Peyer's patch (tissue), 4 donors: ENCODE results near the gene CLEC16A. TPM values are rescaled to one million over a fixed set of nuclear protein-coding genes. Genes with fewer than 3 reads are reported as not detected.

Experiments used
- DNase-seq, 3 donors: peaks; one replicate each; pipeline ENCODE4 v3.0.0-alpha.2; 2017 to 2019
- H3K27ac ChIP-seq, 4 donors: fragments of 200-600 bp; sonication (generic); one replicate each; pipeline ENCODE4 v1.5.1; 2016 to 2019
- H3K27me3 ChIP-seq, 2 donors: fragments of 200-600 bp; sonication (generic); one replicate each; pipeline ENCODE4 v1.5.1; 2019
- H3K36me3 ChIP-seq, 3 donors: fragments of 200-600 bp; sonication (generic); one replicate each; pipeline ENCODE4 v1.5.1; 2016 to 2019
- H3K4me1 ChIP-seq, 4 donors: fragments of 200-600 bp; sonication (generic); one replicate each; pipeline ENCODE4 v1.5.1; 2016 to 2019
- H3K4me3 ChIP-seq, 4 donors: fragments of 200-600 bp; sonication (generic); 1 replicate in 3 of 4; 2 replicates in 1 of 4; pipeline ENCODE4 v1.5.1; 2016 to 2019; ENCODE audit warnings: mild to moderate bottlenecking in 1 of 4
- H3K9me3 ChIP-seq, 4 donors: fragments of 200-600 bp; sonication (generic); one replicate each; pipeline ENCODE4 v1.5.1; 2016 to 2019; ENCODE audit warnings: mild to moderate bottlenecking in 1 of 4
- CTCF ChIP-seq, 6 experiments: fragments of 450-650 bp in 4 of 6; fragments of 200-600 bp in 2 of 6; sonication (generic) in 1 of 6; IDR thresholded peaks; one replicate each; pipeline ENCODE4 v1.5.1; 2017 to 2019; ENCODE audit warnings: antibody characterized with exemption in 6 of 6, mild to moderate bottlenecking in 3 of 6, moderate library complexity in 1 of 6
- POLR2A ChIP-seq, 2 donors: fragments of 450-650 bp; IDR thresholded peaks; one replicate each; pipeline ENCODE4 v1.5.1; 2017; ENCODE audit warnings: antibody characterized with exemption in 2 of 2, mild to moderate bottlenecking in 2 of 2, moderate library complexity in 2 of 2
- total RNA-seq, 4 donors: library from RNA; depleted of rRNA; stranded (reverse); fragments of >200 nt; gene quantifications; one replicate each; pipeline ENCODE4 v1.1.0, GENCODE V29; 2016

Gene CLEC16A
- total RNA-seq, 4 donors from 2014 or later: 37.8 to 139 (median 64.3) TPM

DNA sequence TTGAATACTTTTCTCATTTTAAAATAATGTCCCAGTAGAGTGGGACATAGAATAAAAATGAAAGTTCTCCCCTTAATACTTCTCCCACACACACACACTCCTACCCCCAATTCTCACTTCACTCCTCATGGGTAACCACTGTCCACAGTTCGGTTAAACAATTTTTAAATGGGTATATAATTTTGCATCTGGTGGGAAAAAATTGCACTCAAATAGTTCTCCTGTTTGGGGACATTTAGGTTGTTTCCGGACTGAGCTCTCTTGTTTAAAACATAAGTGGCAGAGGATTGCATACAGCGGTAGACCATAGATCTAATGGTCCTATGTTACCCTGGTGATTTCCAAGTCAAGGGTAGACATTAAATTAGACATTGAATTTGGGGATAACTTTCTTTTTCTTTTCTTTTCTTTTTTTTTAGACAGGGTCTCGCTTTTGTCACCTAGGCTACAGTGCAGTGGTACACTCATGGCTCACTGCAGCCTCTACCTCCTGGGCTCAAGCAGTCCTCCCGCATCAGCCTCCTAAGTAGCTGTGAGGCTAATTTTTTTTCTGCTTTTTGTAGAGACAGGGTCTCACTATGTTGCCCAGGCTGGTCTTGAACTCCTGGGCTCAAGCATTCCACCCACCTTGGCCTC, 173.3 kb downstream of the CLEC16A start:
- H3K36me3 ChIP-seq: peaks cover 0 to 15% (median 0%) of the 10 kb centered on the region in 3 donors
- H3K9me3 ChIP-seq: no peaks in the 10 kb centered on the region
- H3K4me1 ChIP-seq: peaks cover 0 to 3% (median 0%) of the 10 kb centered on the region in 4 donors
- no peak overlapping the region for H3K27ac ChIP-seq
- no peak overlapping the region for H3K4me3 ChIP-seq
- DNase-seq: no peak
- no peaks in the 10 kb centered on the region for H3K27me3 ChIP-seq
- no peak for TF ChIP-seq CTCF (IDR thresholded peaks at IDR 0.05)
- no peak for TF ChIP-seq POLR2A (IDR thresholded peaks at IDR 0.05)

DNA sequence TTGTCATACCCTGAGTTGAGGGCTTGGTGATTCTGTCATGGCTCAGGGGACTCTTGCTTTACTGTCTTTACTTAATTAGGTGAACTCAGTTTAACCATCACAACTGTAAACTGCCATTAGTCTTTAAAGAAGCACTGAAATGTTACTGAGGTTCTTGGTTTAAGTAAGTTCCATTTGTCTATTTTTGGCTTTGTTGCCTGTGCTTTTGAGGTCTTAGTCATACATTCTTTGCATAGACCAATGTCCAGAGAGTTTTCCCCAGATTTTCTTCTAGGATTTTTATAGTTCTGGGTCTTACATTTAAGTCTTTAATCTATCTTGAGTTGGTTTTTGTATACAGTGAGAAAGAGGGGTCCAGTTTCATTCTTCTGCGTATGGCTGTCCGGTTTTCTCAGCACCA, 174.1 kb downstream of the CLEC16A start:
- peaks cover 0 to 3% (median 0%) of the 10 kb centered on the region in 4 donors for H3K4me1 ChIP-seq
- H3K27ac ChIP-seq: no peak overlapping the region
- TF ChIP-seq POLR2A (IDR thresholded peaks at IDR 0.05) (no peak), CTCF (IDR thresholded peaks at IDR 0.05) (no peak)
- no peaks in the 10 kb centered on the region for H3K27me3 ChIP-seq
- peaks cover 0 to 21% (median 0%) of the 10 kb centered on the region in 3 donors for H3K36me3 ChIP-seq
- no peaks in the 10 kb centered on the region for H3K9me3 ChIP-seq
- no peak overlapping the region for H3K4me3 ChIP-seq
- no peak for DNase-seq

GRCh38 chr16:11121083-11121608, 176.8 kb downstream of the CLEC16A start:
- Histone ChIP-seq H3K36me3 (peaks cover 0 to 46% (median 0%) of the 10 kb centered on the region in 3 donors), H3K4me1 (no peaks in the 10 kb centered on the region), H3K27me3 (no peaks in the 10 kb centered on the region), H3K9me3 (no peaks in the 10 kb centered on the region), H3K27ac (no peak overlapping the region), H3K4me3 (no peak overlapping the region)
- TF ChIP-seq CTCF (IDR thresholded peaks at IDR 0.05) (no peak), POLR2A (IDR thresholded peaks at IDR 0.05) (no peak)
- DNase-seq: no peak

- Histone ChIP-seq H3K27ac (no peak overlapping the region), H3K27me3 (no peaks in the 10 kb centered on the region), H3K4me1 (no peaks in the 10 kb centered on the region), H3K9me3 (no peaks in the 10 kb centered on the region), H3K4me3 (no peak overlapping the region), H3K36me3 (peaks cover 0 to 50% (median 0%) of the 10 kb centered on the region in 3 donors)
- no peak for TF ChIP-seq POLR2A (IDR thresholded peaks at IDR 0.05)
- no peak for TF ChIP-seq CTCF (IDR thresholded peaks at IDR 0.05)
- DNase-seq: peak in 1 of 3 donors; percentile 34
Measured at GRCh38 chr16:11121914-11122692, 177.7 kb downstream of the CLEC16A start.

DNA sequence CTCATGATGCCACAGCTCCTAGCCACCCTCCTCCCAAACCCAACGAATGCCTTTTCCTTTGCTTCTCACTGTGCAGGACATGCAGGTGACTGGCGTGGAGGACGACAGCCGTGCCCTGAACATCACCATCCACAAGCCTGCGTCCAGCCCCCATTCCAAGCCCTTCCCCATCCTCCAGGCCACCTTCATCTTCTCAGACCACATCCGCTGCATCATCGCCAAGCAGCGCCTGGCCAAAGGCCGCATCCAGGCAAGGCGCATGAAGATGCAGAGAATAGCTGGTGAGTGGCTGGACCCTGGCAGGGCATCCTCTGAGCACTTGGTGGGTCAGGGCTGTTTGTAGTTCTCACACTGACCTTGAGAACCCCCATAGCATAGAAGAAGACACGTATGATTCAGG, 179.3 kb downstream of the CLEC16A start:
- Histone ChIP-seq H3K36me3 (peaks cover 0 to 50% (median 0%) of the 10 kb centered on the region in 3 donors), H3K9me3 (no peaks in the 10 kb centered on the region), H3K27me3 (no peaks in the 10 kb centered on the region), H3K4me1 (peaks cover 0 to 7% (median 0%) of the 10 kb centered on the region in 4 donors), H3K27ac (no peak overlapping the region), H3K4me3 (no peak overlapping the region)
- DNase-seq: peak in 1 of 3 donors; percentile 19
- TF ChIP-seq CTCF (IDR thresholded peaks at IDR 0.05): no peak
- TF ChIP-seq POLR2A (IDR thresholded peaks at IDR 0.05): no peak
